Measurements from ENCODE around the gene PTPRR. TPM values are rescaled to one million over a fixed set of nuclear protein-coding genes. Genes with fewer than 3 reads are reported as not detected.

The PTPRR gene
- total and polyA plus RNA-seq, 10 of the 15 experiments (the other 5 are each of a cell fraction or from before 2014, with no cell fraction given): 0.14 to 3.1 (median 0.42) TPM

DNA sequence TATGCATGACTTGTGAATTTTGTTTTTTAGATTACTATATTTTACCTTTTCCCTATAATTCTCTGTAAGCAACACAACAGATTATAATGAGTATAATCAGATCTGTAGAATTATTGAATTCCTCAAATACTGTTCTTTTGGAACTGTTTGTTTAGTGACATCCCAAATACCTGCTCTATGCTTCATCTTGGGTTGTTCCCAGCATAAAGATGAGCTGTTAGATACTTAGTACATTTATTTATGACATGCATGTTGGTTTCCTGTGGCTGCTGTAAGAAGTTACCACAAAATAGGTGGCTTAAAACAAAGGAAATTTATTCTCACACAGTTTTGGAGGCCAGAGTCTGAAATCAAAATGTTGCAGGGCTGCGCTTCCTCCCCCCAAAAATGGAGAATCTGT, 78.4 kb downstream of the PTPRR start (continued):
- TF ChIP-seq SMC3 (IDR thresholded peaks at IDR 0.05; ENCODE audit: borderline replicate concordance, low read length) (no peak), CBX3 (IDR thresholded peaks at IDR 0.05; ENCODE audit: borderline replicate concordance, low read depth) (no peak), FOS (IDR thresholded peaks at IDR 0.05; ENCODE audit: borderline replicate concordance, extremely low read depth, insufficient read length) (no peak), PAX8 (IDR thresholded peaks at IDR 0.05) (no peak), KDM1A (IDR thresholded peaks at IDR 0.05; ENCODE audit: borderline replicate concordance) (no peak), MEF2B (IDR thresholded peaks at IDR 0.05; ENCODE audit: partially characterized antibody, poor library complexity, severe bottlenecking) (no peak), RFX5 (IDR thresholded peaks at IDR 0.05; ENCODE audit: low read depth, low read length) (no peak), SMAD5 (IDR thresholded peaks at IDR 0.05; ENCODE audit: low read depth) (no peak)
- TF ChIP-seq, protein P1, sequence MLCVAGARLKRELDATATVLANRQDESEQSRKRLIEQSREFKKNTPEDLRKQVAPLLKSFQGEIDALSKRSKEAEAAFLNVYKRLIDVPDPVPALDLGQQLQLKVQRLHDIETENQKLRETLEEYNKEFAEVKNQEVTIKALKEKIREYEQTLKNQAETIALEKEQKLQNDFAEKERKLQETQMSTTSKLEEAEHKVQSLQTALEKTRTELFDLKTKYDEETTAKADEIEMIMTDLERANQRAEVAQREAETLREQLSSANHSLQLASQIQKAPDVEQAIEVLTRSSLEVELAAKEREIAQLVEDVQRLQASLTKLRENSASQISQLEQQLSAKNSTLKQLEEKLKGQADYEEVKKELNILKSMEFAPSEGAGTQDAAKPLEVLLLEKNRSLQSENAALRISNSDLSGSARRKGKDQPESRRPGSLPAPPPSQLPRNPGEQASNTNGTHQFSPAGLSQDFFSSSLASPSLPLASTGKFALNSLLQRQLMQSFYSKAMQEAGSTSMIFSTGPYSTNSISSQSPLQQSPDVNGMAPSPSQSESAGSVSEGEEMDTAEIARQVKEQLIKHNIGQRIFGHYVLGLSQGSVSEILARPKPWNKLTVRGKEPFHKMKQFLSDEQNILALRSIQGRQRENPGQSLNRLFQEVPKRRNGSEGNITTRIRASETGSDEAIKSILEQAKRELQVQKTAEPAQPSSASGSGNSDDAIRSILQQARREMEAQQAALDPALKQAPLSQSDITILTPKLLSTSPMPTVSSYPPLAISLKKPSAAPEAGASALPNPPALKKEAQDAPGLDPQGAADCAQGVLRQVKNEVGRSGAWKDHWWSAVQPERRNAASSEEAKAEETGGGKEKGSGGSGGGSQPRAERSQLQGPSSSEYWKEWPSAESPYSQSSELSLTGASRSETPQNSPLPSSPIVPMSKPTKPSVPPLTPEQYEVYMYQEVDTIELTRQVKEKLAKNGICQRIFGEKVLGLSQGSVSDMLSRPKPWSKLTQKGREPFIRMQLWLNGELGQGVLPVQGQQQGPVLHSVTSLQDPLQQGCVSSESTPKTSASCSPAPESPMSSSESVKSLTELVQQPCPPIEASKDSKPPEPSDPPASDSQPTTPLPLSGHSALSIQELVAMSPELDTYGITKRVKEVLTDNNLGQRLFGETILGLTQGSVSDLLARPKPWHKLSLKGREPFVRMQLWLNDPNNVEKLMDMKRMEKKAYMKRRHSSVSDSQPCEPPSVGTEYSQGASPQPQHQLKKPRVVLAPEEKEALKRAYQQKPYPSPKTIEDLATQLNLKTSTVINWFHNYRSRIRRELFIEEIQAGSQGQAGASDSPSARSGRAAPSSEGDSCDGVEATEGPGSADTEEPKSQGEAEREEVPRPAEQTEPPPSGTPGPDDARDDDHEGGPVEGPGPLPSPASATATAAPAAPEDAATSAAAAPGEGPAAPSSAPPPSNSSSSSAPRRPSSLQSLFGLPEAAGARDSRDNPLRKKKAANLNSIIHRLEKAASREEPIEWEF (IDR thresholded peaks at IDR 0.05; ENCODE audit: insufficient replicate concordance, low read depth, low read length): no peak
